ENCODE measurements around the gene LRRC73. TPM values are rescaled to one million over a fixed set of nuclear protein-coding genes. Genes with fewer than 3 reads are reported as not detected.
A peak's percentile ranks its signal among the peaks of the same experiment; 100 is the strongest.
"Not testable (repeated sequence)": the region's sequence is repeated elsewhere in the genome, so short reads cannot be mapped to it uniquely, and the experiment has no call there.

Gene LRRC73
- polyA plus RNA-seq, 3 donors from 2014 or later: not detected

- Mint-ChIP-seq H3K9me3 (no peaks in the 10 kb centered on the region), H3K4me1 (peaks cover 11 to 15% of the 10 kb centered on the region in 2 donors), H3K36me3 (peaks cover 16 to 34% (median 19%) of the 10 kb centered on the region in 3 donors), H3K27me3 (ENCODE audit: low read depth in 3 of 3) (peaks cover 12 to 15% (median 13%) of the 10 kb centered on the region in 3 donors), H3K4me3 (no peak overlapping the region), H3K27ac (peak overlapping the region in 2 of 6 donors; percentile 5 to 20)
- no peak for DNase-seq
These were observed 4.0 kb downstream of the LRRC73 start for GRCh38 chr6:43506171-43506570.

GRCh38 chr6:43505718-43506117 is 4.4 kb downstream of the LRRC73 start:
- H3K36me3 Mint-ChIP-seq: peaks cover 17 to 35% (median 18%) of the 10 kb centered on the region in 3 donors
- H3K27me3 Mint-ChIP-seq (ENCODE audit: low read depth in 3 of 3): peaks cover 12 to 15% (median 13%) of the 10 kb centered on the region in 3 donors
- no peak overlapping the region for H3K4me3 Mint-ChIP-seq
- H3K9me3 Mint-ChIP-seq: no peaks in the 10 kb centered on the region
- no peak overlapping the region for H3K27ac Mint-ChIP-seq
- H3K4me1 Mint-ChIP-seq: peaks cover 11 to 15% of the 10 kb centered on the region in 2 donors
- no peak for DNase-seq

- H3K9me3 Mint-ChIP-seq: no peaks in the 10 kb centered on the region
- peaks cover 9 to 15% of the 10 kb centered on the region in 2 donors for H3K4me1 Mint-ChIP-seq
- no peak overlapping the region for H3K4me3 Mint-ChIP-seq
- peak overlapping the region in 2 of 6 donors; percentile 21 to 43 for H3K27ac Mint-ChIP-seq
- peaks cover 12 to 15% (median 13%) of the 10 kb centered on the region in 3 donors for H3K27me3 Mint-ChIP-seq (ENCODE audit: low read depth in 3 of 3)
- no peak for DNase-seq
- peaks cover 18 to 41% (median 20%) of the 10 kb centered on the region in 3 donors for H3K36me3 Mint-ChIP-seq
These were observed 5.2 kb downstream of the LRRC73 start for GRCh38 chr6:43504756-43505593.

- Mint-ChIP-seq H3K4me1 (peaks cover 3 to 5% of the 10 kb centered on the region in 2 donors), H3K27me3 (ENCODE audit: low read depth in 3 of 3) (peaks cover 5 to 11% (median 9%) of the 10 kb centered on the region in 3 donors), H3K36me3 (peaks cover 15 to 42% (median 24%) of the 10 kb centered on the region in 3 donors), H3K4me3 (no peak overlapping the region), H3K9me3 (no peaks in the 10 kb centered on the region), H3K27ac (peak overlapping the region in 1 of 6 donors; percentile 70)
- DNase-seq: no peak
These were observed 6.7 kb downstream of the LRRC73 start for GRCh38 chr6:43503443-43503842.

GRCh38 chr6:43502666-43503065 is 7.5 kb downstream of the LRRC73 start:
- no peak for DNase-seq
- H3K9me3 Mint-ChIP-seq: no peaks in the 10 kb centered on the region
- no peak overlapping the region for H3K4me3 Mint-ChIP-seq
- H3K27me3 Mint-ChIP-seq (ENCODE audit: low read depth in 3 of 3): peaks cover 3 to 7% (median 5%) of the 10 kb centered on the region in 3 donors
- peaks cover 3 to 5% of the 10 kb centered on the region in 2 donors for H3K4me1 Mint-ChIP-seq
- H3K36me3 Mint-ChIP-seq: peaks cover 15 to 42% (median 24%) of the 10 kb centered on the region in 3 donors
- H3K27ac Mint-ChIP-seq: no peak overlapping the region

- Mint-ChIP-seq H3K36me3 (peaks cover 15 to 37% (median 24%) of the 10 kb centered on the region in 3 donors), H3K4me1 (peaks cover 1 to 3% of the 10 kb centered on the region in 2 donors), H3K27ac (peak overlapping the region in 1 of 6 donors; percentile 79), H3K27me3 (ENCODE audit: low read depth in 3 of 3) (peaks cover 0 to 4% (median 3%) of the 10 kb centered on the region in 3 donors), H3K4me3 (no peak overlapping the region), H3K9me3 (no peaks in the 10 kb centered on the region)
- no peak for DNase-seq
These were observed 9.2 kb downstream of the LRRC73 start for GRCh38 chr6:43500921-43501320.

GRCh38 chr6:43499028-43499815 is 10.9 kb downstream of the LRRC73 start:
- peaks cover 18 to 29% (median 24%) of the 10 kb centered on the region in 3 donors for H3K36me3 Mint-ChIP-seq
- H3K27ac Mint-ChIP-seq: peak overlapping the region in 2 of 6 donors; percentile 19 to 36
- no peak overlapping the region for H3K4me3 Mint-ChIP-seq

GRCh38 chr6:43498291-43498690 is 11.9 kb downstream of the LRRC73 start:
- Mint-ChIP-seq H3K36me3 (peaks cover 14 to 28% (median 18%) of the 10 kb centered on the region in 3 donors), H3K4me1 (peaks cover 25% of the 10 kb centered on the region in 2 donors)
- H3K27ac Mint-ChIP-seq; H3K9me3 Mint-ChIP-seq; DNase-seq; H3K27me3 Mint-ChIP-seq (ENCODE audit: low read depth in 3 of 3); H3K4me3 Mint-ChIP-seq: not testable (repeated sequence)

More at GRCh38 chr6:43499028-43499815, 10.9 kb downstream of the LRRC73 start:
- H3K9me3 Mint-ChIP-seq: no peaks in the 10 kb centered on the region
- no peak for DNase-seq
- H3K4me1 Mint-ChIP-seq: peaks cover 16 to 19% of the 10 kb centered on the region in 2 donors
- peaks cover 0 to 3% (median 3%) of the 10 kb centered on the region in 3 donors for H3K27me3 Mint-ChIP-seq (ENCODE audit: low read depth in 3 of 3)

GRCh38 chr6:43497689-43498088 is 12.5 kb downstream of the LRRC73 start:
- Mint-ChIP-seq H3K36me3 (peaks cover 14 to 25% (median 18%) of the 10 kb centered on the region in 3 donors), H3K4me1 (peaks cover 28 to 30% of the 10 kb centered on the region in 2 donors), H3K9me3 (no peaks in the 10 kb centered on the region), H3K27me3 (ENCODE audit: low read depth in 3 of 3) (peaks cover 0 to 3% (median 3%) of the 10 kb centered on the region in 3 donors), H3K4me3 (no peak overlapping the region), H3K27ac (peak overlapping the region in 1 of 6 donors; percentile 55)
- DNase-seq: no peak

- H3K27ac Mint-ChIP-seq: no peak overlapping the region
- H3K27me3 Mint-ChIP-seq (ENCODE audit: low read depth in 3 of 3): peaks cover 0 to 3% (median 3%) of the 10 kb centered on the region in 3 donors
- H3K4me3 Mint-ChIP-seq: no peak overlapping the region
- H3K4me1 Mint-ChIP-seq: peaks cover 30 to 32% of the 10 kb centered on the region in 2 donors
- DNase-seq: no peak
- H3K36me3 Mint-ChIP-seq: peaks cover 13 to 21% (median 17%) of the 10 kb centered on the region in 3 donors
- no peaks in the 10 kb centered on the region for H3K9me3 Mint-ChIP-seq
These were observed 13.1 kb downstream of the LRRC73 start for GRCh38 chr6:43497129-43497396.

- Mint-ChIP-seq H3K27me3 (ENCODE audit: low read depth in 3 of 3) (peaks cover 0 to 3% (median 2%) of the 10 kb centered on the region in 3 donors), H3K9me3 (no peaks in the 10 kb centered on the region), H3K27ac (no peak overlapping the region), H3K4me3 (no peak overlapping the region), H3K4me1 (peaks cover 30 to 33% of the 10 kb centered on the region in 2 donors), H3K36me3 (peaks cover 8 to 16% (median 11%) of the 10 kb centered on the region in 3 donors)
- no peak for DNase-seq
These were observed 13.6 kb downstream of the LRRC73 start for GRCh38 chr6:43496370-43497128.

GRCh38 chr6:43495409-43495941 is 14.7 kb downstream of the LRRC73 start:
- no peaks in the 10 kb centered on the region for H3K9me3 Mint-ChIP-seq
- DNase-seq: peak in 2 of 3 donors; percentile 29 to 43
- H3K27me3 Mint-ChIP-seq (ENCODE audit: low read depth in 3 of 3): peaks cover 0 to 2% (median 0%) of the 10 kb centered on the region in 3 donors
- peaks cover 30 to 33% of the 10 kb centered on the region in 2 donors for H3K4me1 Mint-ChIP-seq
- H3K27ac Mint-ChIP-seq: peak overlapping the region; percentile 70 to 89 (median 80)
- peak overlapping the region; percentile 53 to 83 (median 72) for H3K4me3 Mint-ChIP-seq
- peaks cover 3 to 7% (median 5%) of the 10 kb centered on the region in 3 donors for H3K36me3 Mint-ChIP-seq

- no peaks in the 10 kb centered on the region for H3K9me3 Mint-ChIP-seq
- peaks cover 3 to 4% (median 3%) of the 10 kb centered on the region in 3 donors for H3K36me3 Mint-ChIP-seq
- peaks cover 0 to 2% (median 1%) of the 10 kb centered on the region in 3 donors for H3K27me3 Mint-ChIP-seq (ENCODE audit: low read depth in 3 of 3)
- peak overlapping the region; percentile 53 to 83 (median 72) for H3K4me3 Mint-ChIP-seq
- H3K27ac Mint-ChIP-seq: peak overlapping the region; percentile 70 to 89 (median 80)
- DNase-seq: no peak
- peaks cover 30 to 36% of the 10 kb centered on the region in 2 donors for H3K4me1 Mint-ChIP-seq
These were observed 15.4 kb downstream of the LRRC73 start for GRCh38 chr6:43494766-43495165.

Measured in immature natural killer cell (primary cell).